Measurements from ENCODE around the gene MOGAT2. TPM values are rescaled to one million over a fixed set of nuclear protein-coding genes. Genes with fewer than 3 reads are reported as not detected.
A peak's percentile ranks its signal among the peaks of the same experiment; 100 is the strongest.

The MOGAT2 gene
- total RNA-seq, 1 donor from 2014 or later = not detected

DNA sequence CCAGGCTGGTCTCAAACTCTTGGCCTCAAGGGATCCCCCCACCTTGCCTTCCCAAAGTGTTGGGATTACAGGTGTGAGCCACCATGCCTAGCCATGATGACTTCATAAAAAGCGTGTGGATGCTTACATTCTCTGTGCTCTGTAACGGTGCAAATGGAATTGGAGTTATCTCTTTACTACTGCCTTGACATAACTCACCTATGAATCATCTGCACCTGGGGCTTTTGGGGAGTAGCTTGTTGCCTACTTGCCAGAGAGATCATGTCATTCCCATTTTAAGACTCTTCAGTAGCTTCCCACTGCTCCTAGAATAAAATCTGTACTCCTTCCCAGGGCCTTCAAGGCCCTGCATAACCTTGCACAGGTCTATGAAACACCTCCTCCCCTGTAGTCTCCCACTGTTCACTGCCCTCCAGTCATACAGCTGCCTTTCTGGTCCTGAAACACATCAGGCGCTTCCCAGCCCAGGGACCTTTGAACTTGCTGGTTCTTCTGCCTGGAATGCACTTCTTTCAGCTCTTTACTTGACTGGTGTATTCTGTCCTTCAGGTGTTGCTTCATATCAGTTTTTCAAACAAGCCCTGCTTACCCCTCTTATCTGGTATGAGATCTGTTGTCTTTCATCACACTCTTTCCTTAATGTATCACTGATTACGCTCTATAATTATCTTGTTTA is 19.6 kb upstream of the MOGAT2 start:
- Mint-ChIP-seq H3K36me3 (ENCODE audit: low read depth) (no peaks in the 10 kb centered on the region), H3K4me3 (ENCODE audit: unreplicated experiment) (no peak overlapping the region), H3K27me3 (ENCODE audit: low read depth) (peaks cover 33% of the 10 kb centered on the region), H3K9me3 (ENCODE audit: low read depth) (peaks cover 4% of the 10 kb centered on the region), H3K4me1 (ENCODE audit: low read depth) (no peaks in the 10 kb centered on the region), H3K27ac (ENCODE audit: unreplicated experiment) (no peak overlapping the region)
- no peak for DNase-seq (ENCODE audit: low spot score)
- TF ChIP-seq, protein P1, sequence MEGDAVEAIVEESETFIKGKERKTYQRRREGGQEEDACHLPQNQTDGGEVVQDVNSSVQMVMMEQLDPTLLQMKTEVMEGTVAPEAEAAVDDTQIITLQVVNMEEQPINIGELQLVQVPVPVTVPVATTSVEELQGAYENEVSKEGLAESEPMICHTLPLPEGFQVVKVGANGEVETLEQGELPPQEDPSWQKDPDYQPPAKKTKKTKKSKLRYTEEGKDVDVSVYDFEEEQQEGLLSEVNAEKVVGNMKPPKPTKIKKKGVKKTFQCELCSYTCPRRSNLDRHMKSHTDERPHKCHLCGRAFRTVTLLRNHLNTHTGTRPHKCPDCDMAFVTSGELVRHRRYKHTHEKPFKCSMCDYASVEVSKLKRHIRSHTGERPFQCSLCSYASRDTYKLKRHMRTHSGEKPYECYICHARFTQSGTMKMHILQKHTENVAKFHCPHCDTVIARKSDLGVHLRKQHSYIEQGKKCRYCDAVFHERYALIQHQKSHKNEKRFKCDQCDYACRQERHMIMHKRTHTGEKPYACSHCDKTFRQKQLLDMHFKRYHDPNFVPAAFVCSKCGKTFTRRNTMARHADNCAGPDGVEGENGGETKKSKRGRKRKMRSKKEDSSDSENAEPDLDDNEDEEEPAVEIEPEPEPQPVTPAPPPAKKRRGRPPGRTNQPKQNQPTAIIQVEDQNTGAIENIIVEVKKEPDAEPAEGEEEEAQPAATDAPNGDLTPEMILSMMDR (IDR thresholded peaks at IDR 0.05) = no peak

DNA sequence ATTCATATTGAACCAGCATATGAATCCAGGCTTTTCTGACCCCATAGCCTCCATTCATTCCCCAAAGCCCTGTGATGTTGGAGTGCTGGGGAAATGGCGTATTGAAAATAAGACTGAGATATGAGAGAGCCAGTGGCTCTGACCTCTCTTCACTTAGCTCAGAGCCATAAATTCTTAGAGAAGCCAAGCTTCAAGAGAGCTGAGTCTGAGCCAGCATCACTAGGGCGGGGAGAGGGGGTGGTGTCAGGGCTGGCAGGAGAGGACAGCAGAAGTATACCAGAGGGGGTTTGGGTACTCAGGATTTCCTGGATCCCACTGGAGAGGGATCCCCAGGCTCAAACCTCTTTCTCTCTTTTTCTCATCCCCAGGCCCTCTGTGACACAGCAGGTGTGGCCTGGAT is 16.7 kb upstream of the MOGAT2 start:
- Mint-ChIP-seq H3K27me3 (ENCODE audit: low read depth) (peaks cover 23% of the 10 kb centered on the region), H3K36me3 (ENCODE audit: low read depth) (no peaks in the 10 kb centered on the region), H3K4me1 (ENCODE audit: low read depth) (peaks cover 6% of the 10 kb centered on the region), H3K4me3 (ENCODE audit: unreplicated experiment) (no peak overlapping the region), H3K27ac (ENCODE audit: unreplicated experiment) (no peak overlapping the region), H3K9me3 (ENCODE audit: low read depth) (peaks cover 4% of the 10 kb centered on the region)
- TF ChIP-seq, protein P1 (IDR thresholded peaks at IDR 0.05) = no peak
- DNase-seq (ENCODE audit: low spot score) = no peak

DNA sequence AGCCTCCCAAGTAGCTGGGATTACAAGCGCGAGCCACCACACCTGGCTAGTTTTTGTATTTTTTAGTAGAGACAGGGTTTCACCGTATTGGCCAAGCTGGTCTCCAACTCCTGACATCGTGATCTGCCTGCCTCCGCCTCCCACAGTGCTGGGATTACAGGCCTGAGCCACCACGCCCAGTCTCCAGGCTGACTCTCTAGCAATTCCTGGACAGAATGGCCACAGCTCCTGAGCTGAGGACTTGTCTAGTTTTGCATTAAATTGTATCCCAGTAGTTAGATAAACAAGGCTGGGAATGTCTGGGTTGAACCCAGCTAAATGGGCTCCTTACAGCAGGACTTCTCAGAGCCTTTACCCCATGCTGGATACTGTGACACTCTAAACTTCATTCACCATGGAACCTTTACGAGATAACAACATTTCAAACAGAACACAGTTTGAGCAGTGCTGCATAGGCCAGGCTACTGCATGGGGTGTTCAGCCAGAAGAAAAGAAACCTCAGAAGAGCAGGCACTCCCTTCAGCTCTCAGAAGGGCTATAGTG is 13.9 kb upstream of the MOGAT2 start:
- Mint-ChIP-seq H3K4me3 (ENCODE audit: unreplicated experiment) (no peak overlapping the region), H3K27ac (ENCODE audit: unreplicated experiment) (no peak overlapping the region), H3K4me1 (ENCODE audit: low read depth) (peaks cover 11% of the 10 kb centered on the region), H3K9me3 (ENCODE audit: low read depth) (peaks cover 9% of the 10 kb centered on the region), H3K27me3 (ENCODE audit: low read depth) (peaks cover 10% of the 10 kb centered on the region), H3K36me3 (ENCODE audit: low read depth) (peaks cover 5% of the 10 kb centered on the region)
- no peak for DNase-seq (ENCODE audit: low spot score)
- TF ChIP-seq, protein P1 (IDR thresholded peaks at IDR 0.05) = no peak

DNA sequence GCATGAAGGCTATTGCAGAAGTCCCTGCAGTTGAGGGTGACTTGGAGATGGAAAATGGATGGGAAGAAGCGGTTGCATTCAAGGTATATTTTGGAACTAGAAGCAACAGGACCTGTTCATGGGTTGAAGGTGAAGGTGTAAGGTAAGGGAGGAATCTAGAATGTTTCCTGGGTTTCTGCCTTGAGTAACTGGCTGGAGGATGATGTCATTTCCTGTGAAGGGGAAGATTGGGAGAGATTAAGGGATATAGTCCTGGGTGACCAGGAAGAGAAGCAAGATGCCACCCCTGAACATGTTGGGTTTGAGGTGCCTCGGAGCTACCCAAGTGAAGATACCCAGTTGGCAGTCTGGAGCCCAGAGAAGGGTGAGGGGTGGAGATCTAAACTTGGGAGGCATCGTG is 12.1 kb upstream of the MOGAT2 start:
- H3K9me3 Mint-ChIP-seq (ENCODE audit: low read depth) = peaks cover 9% of the 10 kb centered on the region
- DNase-seq (ENCODE audit: low spot score) = no peak
- no peak overlapping the region for H3K4me3 Mint-ChIP-seq (ENCODE audit: unreplicated experiment)
- H3K27me3 Mint-ChIP-seq (ENCODE audit: low read depth) = peaks cover 3% of the 10 kb centered on the region
- H3K4me1 Mint-ChIP-seq (ENCODE audit: low read depth) = peaks cover 11% of the 10 kb centered on the region
- H3K27ac Mint-ChIP-seq (ENCODE audit: unreplicated experiment) = no peak overlapping the region
- peaks cover 5% of the 10 kb centered on the region for H3K36me3 Mint-ChIP-seq (ENCODE audit: low read depth)
- TF ChIP-seq, protein P1 (IDR thresholded peaks at IDR 0.05) = no peak

DNA sequence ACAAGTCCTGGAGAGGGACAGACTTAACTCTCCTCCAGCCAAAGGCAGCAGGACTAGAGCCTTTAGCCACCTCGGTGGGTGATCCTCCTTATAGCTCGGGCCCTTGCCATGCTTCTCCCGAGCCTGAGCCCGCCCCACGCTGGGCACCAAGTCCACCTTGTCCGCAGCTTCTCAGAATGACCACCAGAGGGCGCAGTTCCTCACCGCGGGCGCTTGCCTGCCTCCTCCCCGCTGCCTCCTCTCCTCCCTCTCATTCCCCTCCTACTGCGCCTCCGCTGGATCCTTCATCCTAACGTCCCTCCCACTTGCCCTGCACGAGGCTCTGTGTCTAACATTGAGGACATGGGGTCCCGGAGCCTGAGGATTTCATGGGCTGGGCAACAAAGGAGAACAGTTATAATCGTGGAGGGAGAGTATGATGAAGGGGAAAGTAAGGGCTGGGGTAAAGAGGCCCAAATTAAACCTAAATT is 11.3 kb upstream of the MOGAT2 start:
- TF ChIP-seq, protein P1 (IDR thresholded peaks at IDR 0.05) = peak; percentile 94
- no peak for DNase-seq (ENCODE audit: low spot score)

More for the DNA sequence above, 11.3 kb upstream of the MOGAT2 start:
- H3K4me1 Mint-ChIP-seq (ENCODE audit: low read depth) = peaks cover 11% of the 10 kb centered on the region
- H3K9me3 Mint-ChIP-seq (ENCODE audit: low read depth) = peaks cover 9% of the 10 kb centered on the region
- H3K36me3 Mint-ChIP-seq (ENCODE audit: low read depth) = peaks cover 5% of the 10 kb centered on the region
- no peak overlapping the region for H3K4me3 Mint-ChIP-seq (ENCODE audit: unreplicated experiment)
- H3K27ac Mint-ChIP-seq (ENCODE audit: unreplicated experiment) = no peak overlapping the region
- peaks cover 3% of the 10 kb centered on the region for H3K27me3 Mint-ChIP-seq (ENCODE audit: low read depth)

Measured in chondrocyte (in vitro differentiated cells).